HCT116 (cell line): ENCODE data around the gene POLD2. TPM values are rescaled to one million over a fixed set of nuclear protein-coding genes. Genes with fewer than 3 reads are reported as not detected.

Experiments
- ATAC-seq: fragments of 200-7000 bp; cut with Tn5 transposase; 2 replicates; pipeline ENCODE4 v1.9.1; 2020; ENCODE audit warnings: mild to moderate bottlenecking, moderate library complexity
- BruUV-seq: library from RNA; stranded (reverse); fragments of 400-500 nt; replicated peaks from 2 replicates; lab custom pipeline; 2021; lab: Mats Ljungman, UMichigan
- CTCF ChIA-PET: fragments of 300-600 bp; sonication (Branson Sonifier 250); formaldehyde crosslinking; loops from one replicate; lab custom pipeline; 2021; ENCODE audit warnings: antibody characterized with exemption; lab: Charles Lee
- POLR2A ChIA-PET: fragments of 300-600, 350-600 bp; sonication (Branson Sonifier 250); formaldehyde crosslinking; loops from one replicate; lab custom pipeline; 2021; ENCODE audit warnings: antibody characterized with exemption; lab: Charles Lee
- RAD21 ChIA-PET, 2 experiments: fragments of 300-600 bp; sonication (Branson Sonifier 250); formaldehyde crosslinking; loops; one replicate each; lab custom pipeline; 2023; ENCODE audit warnings: low total read pairs in 2 of 2; ENCODE audit not compliant: uncharacterized antibody in 2 of 2, unreplicated experiment in 2 of 2, low non-redundant PET in 1 of 2; lab: Charles Lee
- DNase-seq: peaks from one replicate; pipeline ENCODE4 v3.0.0-alpha.2; 2010; ENCODE audit warnings: low read depth, low spot score
- H2AFZ ChIP-seq: fragments of 200-600 bp; shearing (Covaris generic), sonication (generic); 2 replicates; pipeline ENCODE4 v1.6.1; 2017; ENCODE audit warnings: low read depth, mixed run types, mixed read lengths, antibody characterized with exemption, low read length; ENCODE audit not compliant: poor library complexity, severe bottlenecking
- H3K27ac ChIP-seq: 2 replicates; pipeline ENCODE4 v1.5.1; 2012; ENCODE audit warnings: low read depth, low read length
- H3K27me3 ChIP-seq: fragments of 200-600 bp; sonication (generic); 2 replicates; pipeline ENCODE4 v1.6.1; 2016; ENCODE audit warnings: mixed run types, low read length, mixed read lengths; ENCODE audit not compliant: insufficient read depth
- H3K36me3 ChIP-seq, 2 experiments: fragments of 200-500 bp in 1 of 2; fragments of 200-600 bp in 1 of 2; sonication (Bioruptor generic) in 1 of 2; sonication (generic) in 1 of 2; 2 replicates each; pipeline versions ENCODE4 v1.5.1 to v1.6.1; 2014 to 2016; ENCODE audit warnings: low read length in 2 of 2, inconsistent platforms in 1 of 2, mixed read lengths in 1 of 2, mixed run types in 1 of 2; ENCODE audit not compliant: insufficient read depth in 2 of 2, control insufficient read depth in 1 of 2
- H3K4me1 ChIP-seq, 2 experiments: fragments of 200-600 bp in 1 of 2; sonication (generic) in 1 of 2; 2 replicates each; pipeline versions ENCODE4 v1.5.1 to v1.6.1; 2012 to 2017; ENCODE audit warnings: low read length in 2 of 2, inconsistent platforms in 1 of 2, mild to moderate bottlenecking in 1 of 2, mixed read lengths in 1 of 2, mixed run types in 1 of 2, moderate library complexity in 1 of 2; ENCODE audit not compliant: insufficient read depth in 2 of 2, control insufficient read depth in 1 of 2
- H3K4me2 ChIP-seq: fragments of 200-600 bp; sonication (generic); 2 replicates; pipeline ENCODE4 v1.6.1; 2017; ENCODE audit warnings: mixed run types, low read length, mixed read lengths
- H3K4me3 ChIP-seq, 2 experiments: fragments of 200-600 bp in 1 of 2; sonication (generic) in 1 of 2; replicated peaks in 1 of 2; 2 replicates each; pipeline ENCODE4 v1.5.1; 2011 to 2016; ENCODE audit warnings: low read length in 2 of 2, control low read depth in 1 of 2, low read depth in 1 of 2, mild to moderate bottlenecking in 1 of 2, mixed read lengths in 1 of 2, mixed run types in 1 of 2
- H3K79me2 ChIP-seq: fragments of 200-600 bp; sonication (generic); 2 replicates; pipeline ENCODE4 v1.6.1; 2017; ENCODE audit warnings: mild to moderate bottlenecking, mixed run types, low read length, moderate library complexity, mixed read lengths; ENCODE audit not compliant: insufficient read depth
- H3K9ac ChIP-seq: fragments of 200-600 bp; sonication (generic); 2 replicates; pipeline ENCODE4 v1.6.1; 2016; ENCODE audit warnings: low read length, mixed read lengths
- H3K9me2 ChIP-seq: fragments of 200-600 bp; sonication (generic), shearing (Covaris generic); 2 replicates; pipeline ENCODE4 v1.6.1; 2017; ENCODE audit warnings: mixed run types, mild to moderate bottlenecking, moderate library complexity; ENCODE audit not compliant: insufficient read depth
- H3K9me3 ChIP-seq, 2 experiments: fragments of 200-500 bp in 1 of 2; fragments of 200-600 bp in 1 of 2; sonication (Bioruptor generic) in 1 of 2; sonication (generic) in 1 of 2; 2 replicates each; pipeline ENCODE4 v1.6.1; 2014 to 2017; ENCODE audit warnings: low read length in 2 of 2, mixed read lengths in 2 of 2, inconsistent platforms in 1 of 2, low read depth in 1 of 2, mild to moderate bottlenecking in 1 of 2, mixed run types in 1 of 2, moderate library complexity in 1 of 2; ENCODE audit not compliant: control insufficient read depth in 1 of 2, insufficient read depth in 1 of 2
- H4K20me1 ChIP-seq: fragments of 200-600 bp; sonication (generic), shearing (Covaris generic); 2 replicates; pipeline ENCODE4 v1.6.1; 2017; ENCODE audit warnings: mixed run types, mild to moderate bottlenecking, moderate library complexity; ENCODE audit not compliant: insufficient read depth
- EGR1 ChIP-seq: IDR thresholded peaks from 2 replicates; pipeline ENCODE4 v1.6.1; 2012; ENCODE audit warnings: low read depth
- ELF1 ChIP-seq: IDR thresholded peaks from 2 replicates; pipeline ENCODE4 v1.6.1; 2012; ENCODE audit warnings: low read depth, borderline replicate concordance
- EZH2 ChIP-seq: fragments of 200-600 bp; sonication (generic); IDR thresholded peaks from 2 replicates; pipeline ENCODE4 v1.6.1; 2017; ENCODE audit warnings: antibody characterized with exemption, mixed run types
- EZH2phosphoT487 ChIP-seq: fragments of 200-600 bp; IDR thresholded peaks from 2 replicates; pipeline ENCODE4 v1.6.1; 2018; ENCODE audit warnings: antibody characterized with exemption, borderline replicate concordance
- POLR2A ChIP-seq: IDR thresholded peaks from 2 replicates; pipeline ENCODE4 v1.7.0; 2011; ENCODE audit warnings: borderline replicate concordance; ENCODE audit not compliant: insufficient read depth, insufficient read length; ENCODE audit errors: extremely low read depth
- RAD21 ChIP-seq: IDR thresholded peaks from 2 replicates; pipeline ENCODE4 v1.6.1; 2012; ENCODE audit warnings: low read depth, mild to moderate bottlenecking
- SP1 ChIP-seq: IDR thresholded peaks from 2 replicates; pipeline ENCODE4 v1.6.1; 2012; ENCODE audit warnings: low read depth
- SRF ChIP-seq: IDR thresholded peaks from 2 replicates; pipeline ENCODE4 v1.6.1; 2012; ENCODE audit warnings: low read depth
- ZFX ChIP-seq: fragments of 450-650 bp; IDR thresholded peaks from 2 replicates; pipeline ENCODE4 v1.6.1; 2017
- intact Hi-C: fragments of 100-400 bp; cut with micrococcal nuclease; formaldehyde crosslinking; loops from 2 replicates; pipeline ENCODE4 v1.10.0; 2022
- total RNA-seq: library from RNA; stranded (reverse); gene quantifications from one replicate; pipeline ENCODE4 v1.2.1, GENCODE V29; 2021; ENCODE audit not compliant: unreplicated experiment
- TF ChIP-seq, protein P1 (sequence below): IDR thresholded peaks from 2 replicates; pipeline ENCODE4 v1.6.1; 2012
- TF ChIP-seq, protein P2 (sequence below): IDR thresholded peaks from 2 replicates; pipeline ENCODE4 v1.6.1; 2012
- TF ChIP-seq, protein P3 (sequence below): IDR thresholded peaks from 2 replicates; pipeline ENCODE4 v1.6.1; 2011; ENCODE audit warnings: mild to moderate bottlenecking, low read length, moderate library complexity; ENCODE audit not compliant: insufficient replicate concordance; ENCODE audit errors: extremely low read depth

The POLD2 gene
- total RNA-seq, 1 experiment from 2014 or later = 237 TPM

DNA sequence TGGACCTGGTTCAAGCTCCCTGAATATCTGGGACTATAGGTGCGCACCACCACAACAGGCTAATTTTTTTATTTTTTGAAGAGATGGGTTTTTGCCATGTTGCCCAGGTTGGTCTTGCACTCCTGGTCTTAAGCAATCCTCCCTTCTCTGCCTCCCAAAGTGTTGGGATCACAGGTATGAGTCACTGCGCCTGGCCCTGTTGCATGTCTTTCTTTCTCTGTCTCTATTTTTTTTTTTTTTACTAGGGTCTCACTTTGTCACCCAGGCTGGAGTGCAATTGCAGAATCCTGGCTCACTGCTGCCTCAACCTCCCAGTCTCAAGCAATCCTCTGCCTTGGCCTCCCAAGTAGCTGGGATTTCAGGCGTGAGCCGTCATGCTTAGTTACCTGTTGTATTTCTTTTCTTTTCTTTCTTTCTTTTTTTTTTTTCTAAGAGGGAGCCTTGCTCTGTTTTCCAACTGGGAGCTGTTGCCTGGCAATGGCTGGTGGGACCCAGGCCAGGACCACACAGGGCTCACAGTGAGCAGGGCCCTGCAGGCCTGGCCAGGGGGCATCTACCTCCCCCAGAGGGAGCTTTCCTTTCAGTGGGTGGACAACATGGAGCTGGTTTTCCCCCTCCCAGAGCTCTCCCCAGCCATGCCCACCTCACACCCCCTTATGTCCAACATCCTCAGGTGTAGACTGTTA is 11.7 kb upstream of the POLD2 start:
- Histone ChIP-seq H3K4me3 (no peak overlapping the region), H2AFZ (no peak overlapping the region), H3K27me3 (no peaks in the 10 kb centered on the region), H3K9me3 (no peaks in the 10 kb centered on the region), H3K79me2 (no peaks in the 10 kb centered on the region), H3K4me2 (no peak overlapping the region), H3K9me2 (no peaks in the 10 kb centered on the region), H4K20me1 (no peaks in the 10 kb centered on the region), H3K9ac (no peak overlapping the region), H3K27ac (no peak overlapping the region), H3K4me1 (peaks cover 0 to 5% of the 10 kb centered on the region in 2 experiments; a peak in 1 of 4 replicates), H3K36me3 (no peaks in the 10 kb centered on the region)
- ChIA-PET CTCF (no interaction called here), RAD21 (no interaction called here), POLR2A (no interaction called here)
- TF ChIP-seq, protein P1, sequence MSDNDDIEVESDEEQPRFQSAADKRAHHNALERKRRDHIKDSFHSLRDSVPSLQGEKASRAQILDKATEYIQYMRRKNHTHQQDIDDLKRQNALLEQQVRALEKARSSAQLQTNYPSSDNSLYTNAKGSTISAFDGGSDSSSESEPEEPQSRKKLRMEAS = no peak
- TF ChIP-seq RAD21 = no peak
- no peak for TF ChIP-seq SRF
- no peak for TF ChIP-seq POLR2A
- no peak for TF ChIP-seq EGR1
- no peak for TF ChIP-seq SP1
- TF ChIP-seq EZH2 = no peak
- no peak for TF ChIP-seq EZH2phosphoT487
- TF ChIP-seq, protein P2, sequence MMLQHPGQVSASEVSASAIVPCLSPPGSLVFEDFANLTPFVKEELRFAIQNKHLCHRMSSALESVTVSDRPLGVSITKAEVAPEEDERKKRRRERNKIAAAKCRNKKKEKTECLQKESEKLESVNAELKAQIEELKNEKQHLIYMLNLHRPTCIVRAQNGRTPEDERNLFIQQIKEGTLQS = no peak
- TF ChIP-seq ELF1 = no peak
- TF ChIP-seq, protein P3, sequence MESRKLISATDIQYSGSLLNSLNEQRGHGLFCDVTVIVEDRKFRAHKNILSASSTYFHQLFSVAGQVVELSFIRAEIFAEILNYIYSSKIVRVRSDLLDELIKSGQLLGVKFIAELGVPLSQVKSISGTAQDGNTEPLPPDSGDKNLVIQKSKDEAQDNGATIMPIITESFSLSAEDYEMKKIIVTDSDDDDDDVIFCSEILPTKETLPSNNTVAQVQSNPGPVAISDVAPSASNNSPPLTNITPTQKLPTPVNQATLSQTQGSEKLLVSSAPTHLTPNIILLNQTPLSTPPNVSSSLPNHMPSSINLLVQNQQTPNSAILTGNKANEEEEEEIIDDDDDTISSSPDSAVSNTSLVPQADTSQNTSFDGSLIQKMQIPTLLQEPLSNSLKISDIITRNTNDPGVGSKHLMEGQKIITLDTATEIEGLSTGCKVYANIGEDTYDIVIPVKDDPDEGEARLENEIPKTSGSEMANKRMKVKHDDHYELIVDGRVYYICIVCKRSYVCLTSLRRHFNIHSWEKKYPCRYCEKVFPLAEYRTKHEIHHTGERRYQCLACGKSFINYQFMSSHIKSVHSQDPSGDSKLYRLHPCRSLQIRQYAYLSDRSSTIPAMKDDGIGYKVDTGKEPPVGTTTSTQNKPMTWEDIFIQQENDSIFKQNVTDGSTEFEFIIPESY = no peak
- TF ChIP-seq ZFX = no peak
- no TSS peak for BruUV-seq
- intact Hi-C loops = no loop called here
- ATAC-seq (no peak), DNase-seq (no peak)
